GM12872 (cell line): ENCODE measurements around the gene POU4F3.

Source experiments
- CTCF ChIP-seq: IDR thresholded peaks from 3 replicates; pipeline ENCODE4 v1.5.1; 2011; ENCODE audit warnings: low read depth, mild to moderate bottlenecking, low read length, moderate library complexity; ENCODE audit not compliant: insufficient read depth

The POU4F3 gene

GRCh38 chr5:146307796-146308195 lies 30.8 kb upstream of the POU4F3 start:
- no peak for TF ChIP-seq CTCF

- TF ChIP-seq CTCF = no peak
Measured at GRCh38 chr5:146310540-146310939, 28.1 kb upstream of the POU4F3 start.

- TF ChIP-seq CTCF = no peak
Measured at GRCh38 chr5:146311278-146311677, 27.4 kb upstream of the POU4F3 start.

GRCh38 chr5:146313027-146313426 lies 25.6 kb upstream of the POU4F3 start:
- TF ChIP-seq CTCF = no peak

GRCh38 chr5:146321571-146321970 lies 17.1 kb upstream of the POU4F3 start:
- no peak for TF ChIP-seq CTCF

- no peak for TF ChIP-seq CTCF
Measured at GRCh38 chr5:146327257-146327870, 11.3 kb upstream of the POU4F3 start.

- TF ChIP-seq CTCF = no peak
Measured at GRCh38 chr5:146327989-146328388, 10.7 kb upstream of the POU4F3 start.
